ENCODE measurements around the gene EHD4.

EHD4 gene

DNA sequence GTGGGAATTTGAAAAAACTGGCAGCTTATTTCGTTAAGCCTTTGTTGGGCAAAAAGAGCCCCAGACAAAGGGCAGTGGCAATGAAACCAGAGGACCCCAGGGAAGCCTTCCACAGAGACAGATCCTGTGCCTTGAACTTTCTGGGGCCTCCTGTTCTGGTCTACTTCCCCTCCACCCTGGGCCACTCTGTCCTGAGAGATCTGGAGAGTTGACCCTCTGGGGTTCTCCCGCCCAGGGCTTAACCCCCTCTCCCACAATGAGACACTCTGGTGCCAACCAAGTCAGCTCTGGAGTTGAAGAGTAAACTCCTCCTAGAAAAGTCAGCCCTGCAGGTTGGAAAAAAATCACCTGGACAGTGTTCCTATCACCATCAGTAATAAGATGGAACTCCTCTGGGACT, 20.8 kb downstream of the EHD4 start:
- DNase-seq (ENCODE audit: low read depth, low spot score) = no peak
- H3K4me3 ChIP-seq (ENCODE audit: low read depth, low read length) = no peak overlapping the region
- TF ChIP-seq, protein P1, sequence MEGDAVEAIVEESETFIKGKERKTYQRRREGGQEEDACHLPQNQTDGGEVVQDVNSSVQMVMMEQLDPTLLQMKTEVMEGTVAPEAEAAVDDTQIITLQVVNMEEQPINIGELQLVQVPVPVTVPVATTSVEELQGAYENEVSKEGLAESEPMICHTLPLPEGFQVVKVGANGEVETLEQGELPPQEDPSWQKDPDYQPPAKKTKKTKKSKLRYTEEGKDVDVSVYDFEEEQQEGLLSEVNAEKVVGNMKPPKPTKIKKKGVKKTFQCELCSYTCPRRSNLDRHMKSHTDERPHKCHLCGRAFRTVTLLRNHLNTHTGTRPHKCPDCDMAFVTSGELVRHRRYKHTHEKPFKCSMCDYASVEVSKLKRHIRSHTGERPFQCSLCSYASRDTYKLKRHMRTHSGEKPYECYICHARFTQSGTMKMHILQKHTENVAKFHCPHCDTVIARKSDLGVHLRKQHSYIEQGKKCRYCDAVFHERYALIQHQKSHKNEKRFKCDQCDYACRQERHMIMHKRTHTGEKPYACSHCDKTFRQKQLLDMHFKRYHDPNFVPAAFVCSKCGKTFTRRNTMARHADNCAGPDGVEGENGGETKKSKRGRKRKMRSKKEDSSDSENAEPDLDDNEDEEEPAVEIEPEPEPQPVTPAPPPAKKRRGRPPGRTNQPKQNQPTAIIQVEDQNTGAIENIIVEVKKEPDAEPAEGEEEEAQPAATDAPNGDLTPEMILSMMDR (IDR thresholded peaks at IDR 0.05; ENCODE audit: low read depth, low read length) = no peak
- in situ Hi-C loops (cut with HindIII; ENCODE audit: low sequenced_read_pairs) = no loop called here

DNA sequence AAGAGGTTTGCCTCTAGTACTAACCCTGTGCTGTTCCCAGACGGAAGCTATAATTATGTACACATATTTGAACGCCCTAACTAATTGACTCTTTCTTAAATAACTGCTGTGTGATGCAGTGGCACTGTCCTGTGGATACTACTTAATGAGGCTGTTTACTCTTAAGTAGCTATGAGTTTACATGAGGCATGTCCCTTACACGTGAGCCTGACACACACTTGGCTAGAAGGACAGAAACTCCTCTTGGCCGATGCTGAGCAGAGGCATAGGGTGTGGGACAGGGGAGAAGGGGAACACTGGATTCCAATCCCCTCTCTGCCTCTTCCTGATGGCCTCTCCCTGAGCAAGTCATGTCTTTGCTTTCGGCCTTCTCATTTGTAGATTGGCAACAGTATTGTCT, 21.9 kb downstream of the EHD4 start:
- DNase-seq (ENCODE audit: low read depth, low spot score) = no peak
- TF ChIP-seq, protein P1 (IDR thresholded peaks at IDR 0.05; ENCODE audit: low read depth, low read length) = no peak
- in situ Hi-C loops (cut with HindIII; ENCODE audit: low sequenced_read_pairs) = no loop called here
- no peak overlapping the region for H3K4me3 ChIP-seq (ENCODE audit: low read depth, low read length)

DNA sequence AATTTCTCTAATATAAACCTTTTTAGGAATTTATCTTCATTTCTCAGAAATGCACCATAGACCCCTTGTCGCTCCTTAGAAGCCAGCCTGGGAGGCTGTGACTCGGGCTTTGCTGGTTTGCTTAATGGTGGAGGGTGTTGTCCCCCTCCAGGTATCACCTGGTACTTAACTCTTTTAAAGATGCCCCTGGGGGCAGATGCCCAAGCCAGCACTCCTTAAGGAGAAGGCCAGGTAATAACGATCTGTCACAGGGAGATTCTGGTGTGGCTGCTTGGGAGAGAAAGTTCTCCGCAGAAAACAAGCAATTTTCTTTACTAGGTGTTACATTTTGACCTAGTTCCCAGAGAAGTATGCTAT, 22.3 kb downstream of the EHD4 start:
- in situ Hi-C loops (cut with HindIII; ENCODE audit: low sequenced_read_pairs) = no loop called here
- no peak overlapping the region for H3K4me3 ChIP-seq (ENCODE audit: low read depth, low read length)
- TF ChIP-seq, protein P1 (IDR thresholded peaks at IDR 0.05; ENCODE audit: low read depth, low read length) = no peak
- DNase-seq (ENCODE audit: low read depth, low spot score) = no peak

DNA sequence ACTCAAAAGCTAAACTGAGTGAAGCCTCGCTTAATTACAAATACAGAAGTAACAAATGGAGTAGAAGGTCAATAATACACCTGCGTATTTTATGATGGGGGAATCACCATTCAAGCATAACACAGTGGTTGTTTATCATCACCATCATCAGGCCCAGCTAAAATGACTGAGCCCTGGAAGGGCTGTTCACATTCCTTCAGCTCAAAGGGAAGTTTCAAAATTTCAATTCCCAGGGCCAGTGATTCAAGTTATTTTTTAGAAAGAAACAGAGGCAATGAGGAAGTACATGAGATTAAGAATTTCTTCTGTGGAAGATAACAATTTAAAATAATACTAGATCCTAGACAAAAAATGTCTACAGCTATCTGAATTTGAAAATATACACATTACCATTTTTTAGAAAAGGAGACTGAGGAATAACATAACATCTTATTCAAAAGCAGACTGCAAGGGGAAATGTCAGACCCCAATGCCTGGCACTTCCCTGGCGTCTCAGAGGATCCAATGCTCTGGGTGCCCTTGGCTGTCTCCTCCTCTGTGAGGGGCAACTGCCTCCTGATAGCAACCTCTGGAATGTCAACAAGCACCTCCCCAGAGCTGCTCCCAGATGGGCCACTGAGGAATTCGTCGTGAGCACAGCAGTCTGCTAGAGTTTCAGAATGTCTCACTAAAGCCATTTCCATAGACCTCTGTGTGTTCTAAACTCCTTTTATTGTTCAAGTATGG, 22.8 kb downstream of the EHD4 start:
- TF ChIP-seq, protein P1 (IDR thresholded peaks at IDR 0.05; ENCODE audit: low read depth, low read length) = no peak

DNA sequence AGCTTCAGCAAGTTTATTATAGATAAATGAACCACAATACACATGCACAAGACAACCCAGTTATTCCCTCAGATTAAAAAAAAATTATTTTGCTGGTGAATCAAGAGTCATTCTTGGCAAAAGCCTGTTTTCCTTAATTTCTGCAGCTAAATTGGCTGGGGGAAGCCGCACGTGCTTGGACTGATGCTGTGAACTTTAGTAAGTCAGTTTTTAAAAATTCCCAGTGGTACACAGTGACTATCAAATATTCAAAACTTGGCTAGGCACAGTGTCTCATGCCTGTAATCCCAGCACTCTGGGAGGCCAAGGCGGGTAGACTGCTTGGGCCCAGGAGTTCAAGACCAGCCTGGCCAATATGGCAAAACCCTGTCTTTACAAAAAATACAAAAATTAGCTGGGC, 23.9 kb downstream of the EHD4 start:
- in situ Hi-C loops (cut with HindIII; ENCODE audit: low sequenced_read_pairs) = no loop called here
- no peak overlapping the region for H3K4me3 ChIP-seq (ENCODE audit: low read depth, low read length)
- TF ChIP-seq, protein P1 (IDR thresholded peaks at IDR 0.05; ENCODE audit: low read depth, low read length) = no peak
- DNase-seq (ENCODE audit: low read depth, low spot score) = no peak

More for the DNA sequence above, 22.8 kb downstream of the EHD4 start:
- DNase-seq (ENCODE audit: low read depth, low spot score) = no peak
- in situ Hi-C loops (cut with HindIII; ENCODE audit: low sequenced_read_pairs) = no loop called here
- no peak overlapping the region for H3K4me3 ChIP-seq (ENCODE audit: low read depth, low read length)

DNA sequence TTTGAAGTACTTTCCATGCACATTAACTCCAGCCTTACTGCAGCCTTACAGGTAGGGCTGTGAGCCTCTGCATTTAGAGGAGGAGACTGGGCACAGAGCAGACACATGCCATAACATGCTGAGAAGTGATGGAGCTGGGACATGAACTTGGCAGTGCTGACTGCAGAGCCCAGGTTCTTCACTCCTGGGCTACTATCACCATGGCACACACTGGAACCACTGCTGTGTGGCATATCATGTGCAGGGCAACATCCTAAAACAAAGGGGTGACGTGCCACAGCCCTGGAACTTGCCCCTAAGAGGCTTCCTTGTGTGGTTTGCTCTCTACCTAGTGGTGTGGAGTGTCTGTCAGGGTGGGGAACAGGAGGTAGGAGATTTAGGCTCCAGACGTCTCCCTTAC, 25.4 kb downstream of the EHD4 start:
- TF ChIP-seq, protein P1 (IDR thresholded peaks at IDR 0.05; ENCODE audit: low read depth, low read length) = no peak
- in situ Hi-C loops (cut with HindIII; ENCODE audit: low sequenced_read_pairs) = no loop called here
- no peak for DNase-seq (ENCODE audit: low read depth, low spot score)
- H3K4me3 ChIP-seq (ENCODE audit: low read depth, low read length) = no peak overlapping the region
